Calu3 (cell line): ENCODE results near the gene SORT1. TPM values are rescaled to one million over a fixed set of nuclear protein-coding genes. Genes with fewer than 3 reads are reported as not detected.

Experiments used
- BruUV-seq: library from RNA; stranded (reverse); fragments of 400-500 nt; replicated peaks from 2 replicates; lab custom pipeline; 2021; lab: Mats Ljungman, UMichigan
- CTCF ChIA-PET: fragments of 300-600 bp; sonication (Branson Sonifier 250); formaldehyde crosslinking; loops from one replicate; lab custom pipeline; 2022; ENCODE audit warnings: antibody characterized with exemption; lab: Charles Lee
- DNase-seq: peaks from one replicate; pipeline ENCODE4 v3.0.0; 2022
- H3K27ac Mint-ChIP-seq: one replicate; pipeline ENCODE4 v1.8.0; 2022; ENCODE audit warnings: mixed read lengths; ENCODE audit not compliant: unreplicated experiment
- H3K27me3 Mint-ChIP-seq: one replicate; pipeline ENCODE4 v1.8.0; 2022; ENCODE audit warnings: mixed read lengths; ENCODE audit not compliant: unreplicated experiment
- H3K36me3 Mint-ChIP-seq: one replicate; pipeline ENCODE4 v1.8.0; 2022; ENCODE audit warnings: mild to moderate bottlenecking, moderate library complexity, mixed read lengths; ENCODE audit not compliant: insufficient read depth, unreplicated experiment
- H3K4me1 Mint-ChIP-seq: one replicate; pipeline ENCODE4 v1.8.0; 2022; ENCODE audit warnings: mild to moderate bottlenecking, low read depth, mixed read lengths; ENCODE audit not compliant: unreplicated experiment
- H3K4me3 Mint-ChIP-seq: one replicate; pipeline ENCODE4 v1.8.0; 2022; ENCODE audit warnings: mild to moderate bottlenecking, low read depth, moderate library complexity, mixed read lengths; ENCODE audit not compliant: unreplicated experiment
- H3K9me3 Mint-ChIP-seq: one replicate; pipeline ENCODE4 v1.8.0; 2022; ENCODE audit warnings: low read depth, mixed read lengths; ENCODE audit not compliant: unreplicated experiment
- intact Hi-C: fragments of 100-400 bp; cut with micrococcal nuclease; formaldehyde crosslinking; loops from one replicate; pipeline ENCODE4 v1.10.0; 2022; ENCODE audit not compliant: unreplicated experiment
- total RNA-seq: library from RNA; stranded (reverse); gene quantifications from 2 replicates; pipeline ENCODE4 v1.2.3, GENCODE V29; 2022
- TF ChIP-seq, protein P1 (sequence below): fragments of 200-600 bp; IDR thresholded peaks from one replicate; pipeline ENCODE4 v1.8.0; 2022; ENCODE audit warnings: antibody characterized with exemption; ENCODE audit not compliant: unreplicated experiment

The SORT1 gene
- total RNA-seq, 1 experiment from 2014 or later = 68.2 TPM

DNA sequence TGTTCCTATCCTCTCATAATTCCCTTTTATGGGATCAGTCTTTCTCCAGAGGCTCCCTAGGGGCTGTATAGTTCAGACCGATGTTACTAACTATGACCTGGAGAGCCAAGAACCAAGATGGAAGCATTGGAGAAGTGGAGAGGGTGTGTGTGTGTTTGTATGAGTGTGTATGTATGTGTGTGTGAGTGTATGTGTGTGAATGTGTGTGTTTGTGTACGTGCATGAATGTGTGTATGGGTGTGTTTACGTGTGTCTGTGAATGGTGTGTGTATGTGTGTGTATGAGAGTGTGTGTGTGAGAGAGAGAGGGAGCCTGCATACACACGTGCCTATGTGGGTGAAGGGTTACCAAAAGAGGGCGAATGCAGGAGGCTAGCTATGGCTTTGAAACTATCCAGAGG lies 95.8 kb downstream of the SORT1 start:
- Mint-ChIP-seq H3K27ac (no peak overlapping the region), H3K9me3 (no peaks in the 10 kb centered on the region), H3K36me3 (no peaks in the 10 kb centered on the region), H3K27me3 (no peaks in the 10 kb centered on the region), H3K4me1 (peaks cover 10% of the 10 kb centered on the region), H3K4me3 (no peak overlapping the region)
- CTCF ChIA-PET = no interaction called here
- intact Hi-C loops = no loop called here
- no TSS peak for BruUV-seq
- TF ChIP-seq, protein P1, sequence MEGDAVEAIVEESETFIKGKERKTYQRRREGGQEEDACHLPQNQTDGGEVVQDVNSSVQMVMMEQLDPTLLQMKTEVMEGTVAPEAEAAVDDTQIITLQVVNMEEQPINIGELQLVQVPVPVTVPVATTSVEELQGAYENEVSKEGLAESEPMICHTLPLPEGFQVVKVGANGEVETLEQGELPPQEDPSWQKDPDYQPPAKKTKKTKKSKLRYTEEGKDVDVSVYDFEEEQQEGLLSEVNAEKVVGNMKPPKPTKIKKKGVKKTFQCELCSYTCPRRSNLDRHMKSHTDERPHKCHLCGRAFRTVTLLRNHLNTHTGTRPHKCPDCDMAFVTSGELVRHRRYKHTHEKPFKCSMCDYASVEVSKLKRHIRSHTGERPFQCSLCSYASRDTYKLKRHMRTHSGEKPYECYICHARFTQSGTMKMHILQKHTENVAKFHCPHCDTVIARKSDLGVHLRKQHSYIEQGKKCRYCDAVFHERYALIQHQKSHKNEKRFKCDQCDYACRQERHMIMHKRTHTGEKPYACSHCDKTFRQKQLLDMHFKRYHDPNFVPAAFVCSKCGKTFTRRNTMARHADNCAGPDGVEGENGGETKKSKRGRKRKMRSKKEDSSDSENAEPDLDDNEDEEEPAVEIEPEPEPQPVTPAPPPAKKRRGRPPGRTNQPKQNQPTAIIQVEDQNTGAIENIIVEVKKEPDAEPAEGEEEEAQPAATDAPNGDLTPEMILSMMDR = no peak
- no peak for DNase-seq

DNA sequence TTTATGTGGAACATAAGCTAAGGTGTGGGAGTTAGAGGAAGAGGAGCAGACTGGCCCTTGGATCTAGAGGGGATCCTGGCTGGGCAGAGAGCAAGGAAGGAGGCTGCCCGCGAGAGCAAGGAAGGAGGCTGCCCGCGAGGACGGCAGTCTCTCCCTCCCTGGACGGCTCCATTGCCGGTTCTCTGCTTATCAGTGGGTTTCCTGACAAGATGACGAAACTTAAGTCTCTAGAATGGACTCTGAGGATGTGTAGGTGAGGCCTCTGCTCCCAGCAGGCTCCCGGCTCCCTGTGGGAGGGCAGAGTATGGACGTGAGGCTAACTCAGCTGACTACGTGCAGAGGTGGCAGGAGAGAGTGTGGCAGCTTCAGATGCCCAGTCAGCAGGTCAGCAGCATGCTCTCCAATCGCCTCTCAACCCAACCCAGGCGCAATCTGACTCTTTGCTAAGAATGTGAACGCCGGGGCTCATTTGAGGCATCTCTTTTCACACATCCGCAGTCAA lies 97.0 kb downstream of the SORT1 start:
- TF ChIP-seq, protein P1 = no peak
- H3K27ac Mint-ChIP-seq = no peak overlapping the region
- no peaks in the 10 kb centered on the region for H3K9me3 Mint-ChIP-seq

DNA sequence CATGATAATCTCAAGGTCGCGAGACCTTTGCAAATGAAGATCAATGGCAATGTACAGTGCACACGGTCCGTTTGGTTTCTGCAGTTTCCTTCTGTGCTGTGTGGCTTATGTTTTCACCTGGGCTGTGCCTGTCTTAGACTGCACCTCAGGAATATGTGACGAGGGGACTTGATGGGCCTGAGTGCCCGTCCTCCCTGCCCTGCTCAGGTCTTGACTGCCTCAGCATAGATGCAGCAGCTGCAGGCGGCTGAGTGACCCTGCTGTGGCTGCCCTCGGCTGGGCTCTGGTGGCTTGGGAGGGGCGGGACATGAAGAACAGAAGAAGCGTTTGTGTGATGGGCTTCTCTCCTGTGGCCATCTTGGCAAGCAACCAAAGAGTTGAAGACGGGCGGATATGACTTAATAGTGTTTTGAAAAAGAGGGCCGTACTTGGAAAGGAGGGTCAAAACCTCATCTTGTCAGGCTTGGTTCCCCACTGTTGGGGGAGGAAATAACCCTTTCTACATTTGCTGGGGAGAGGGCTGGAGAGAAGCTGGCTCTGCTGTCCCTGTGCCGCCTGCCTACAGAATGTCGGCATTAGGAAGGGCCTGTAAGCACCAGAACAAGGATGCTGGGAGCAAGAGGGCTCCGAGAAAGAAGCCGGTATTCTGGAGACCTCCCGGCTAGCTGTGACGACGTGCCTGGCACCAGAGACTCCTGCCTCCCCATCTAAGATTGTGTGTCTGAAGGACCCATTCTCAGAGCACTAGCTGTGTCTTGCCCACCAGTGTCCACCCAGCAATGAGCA lies 98.0 kb downstream of the SORT1 start:
- CTCF ChIA-PET = no interaction called here
- Mint-ChIP-seq H3K4me3 (no peak overlapping the region), H3K27ac (no peak overlapping the region), H3K27me3 (peaks cover 10% of the 10 kb centered on the region), H3K36me3 (no peaks in the 10 kb centered on the region), H3K9me3 (no peaks in the 10 kb centered on the region), H3K4me1 (peaks cover 10% of the 10 kb centered on the region)
- TF ChIP-seq, protein P1 = no peak
- BruUV-seq = no TSS peak
- intact Hi-C loops = no loop called here
- DNase-seq = no peak

More for the DNA sequence above, 97.0 kb downstream of the SORT1 start:
- no peak for DNase-seq
- intact Hi-C loops = no loop called here
- CTCF ChIA-PET = no interaction called here
- Mint-ChIP-seq H3K27me3 (peaks cover under 1% of the 10 kb centered on the region), H3K36me3 (no peaks in the 10 kb centered on the region), H3K4me3 (no peak overlapping the region), H3K4me1 (peaks cover 10% of the 10 kb centered on the region)
- BruUV-seq = no TSS peak

DNA sequence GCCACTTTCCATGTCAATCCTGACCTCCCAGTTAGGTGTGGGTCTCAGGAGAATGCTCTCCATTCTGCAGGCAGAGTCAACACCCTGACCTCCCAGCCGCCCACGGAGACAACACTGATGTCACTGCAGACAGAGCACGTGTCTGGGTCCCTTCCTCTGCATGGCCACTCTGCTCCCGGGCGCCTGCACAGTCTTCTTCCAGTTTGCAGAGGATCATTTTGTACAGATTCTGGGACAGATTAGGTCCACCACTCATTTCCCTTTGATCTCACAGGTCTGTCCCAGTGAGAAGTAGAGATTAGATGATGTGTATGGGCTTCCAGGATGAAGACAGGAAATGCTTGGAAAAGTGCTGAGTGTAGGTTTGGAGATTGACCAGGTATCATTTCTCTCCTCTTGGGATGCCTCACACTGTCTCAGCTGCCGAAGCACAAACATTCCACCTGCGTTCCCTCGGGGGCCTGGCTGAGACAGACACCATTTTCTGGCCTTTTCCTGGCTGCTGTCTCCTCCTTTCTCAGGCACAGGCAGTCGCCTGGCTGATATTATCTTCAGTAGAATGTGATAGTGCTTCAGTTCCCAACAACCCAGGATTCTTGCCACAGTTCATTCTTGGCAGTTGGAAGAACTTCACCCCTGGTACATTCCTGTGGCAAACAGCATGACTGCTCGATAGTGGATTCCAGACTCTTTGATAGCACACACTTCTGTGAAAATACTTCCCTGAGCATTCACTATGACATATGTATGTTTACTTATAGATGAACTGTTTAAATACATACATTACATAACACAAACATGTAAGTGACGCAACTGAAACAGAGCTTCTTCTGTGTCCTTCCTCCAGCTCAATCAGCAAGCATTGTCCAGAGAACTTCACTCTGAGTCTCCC lies 98.8 kb downstream of the SORT1 start:
- DNase-seq = no peak
- CTCF ChIA-PET = no interaction called here
- Mint-ChIP-seq H3K27me3 (peaks cover 16% of the 10 kb centered on the region), H3K36me3 (no peaks in the 10 kb centered on the region), H3K27ac (no peak overlapping the region), H3K4me3 (no peak overlapping the region), H3K9me3 (no peaks in the 10 kb centered on the region), H3K4me1 (peaks cover 10% of the 10 kb centered on the region)
- no TSS peak for BruUV-seq
- intact Hi-C loops = no loop called here
- TF ChIP-seq, protein P1 = no peak
